Mucosa of gallbladder (tissue), 1 donor: Measurements from ENCODE around the gene ATP2B2. TPM values are rescaled to one million over a fixed set of nuclear protein-coding genes. Genes with fewer than 3 reads are reported as not detected.

Experiments used
- DNase-seq: peaks from one replicate; pipeline ENCODE4 v3.0.0-alpha.2; 2020; ENCODE audit warnings: low spot score
- total RNA-seq: library from RNA; stranded (reverse); gene quantifications from one replicate; pipeline ENCODE4 v1.2.1, GENCODE V29; 2021
- donor health status: DM: no; HTN: no; CAD: no.

The ATP2B2 gene
- total RNA-seq, 1 donor from 2014 or later: 0.09 TPM

GRCh38 chr3:10401990-10402761 is 103.2 kb downstream of the ATP2B2 start:
- DNase-seq: no peak

GRCh38 chr3:10400749-10401495 is 104.5 kb downstream of the ATP2B2 start:
- DNase-seq: no peak

GRCh38 chr3:10400050-10400748 is 105.2 kb downstream of the ATP2B2 start:
- DNase-seq: no peak

- DNase-seq: no peak
Observed at GRCh38 chr3:10399634-10400033, 105.8 kb downstream of the ATP2B2 start.

- DNase-seq: no peak
Observed at GRCh38 chr3:10398341-10398740, 107.0 kb downstream of the ATP2B2 start.

- DNase-seq: no peak
Observed at GRCh38 chr3:10397879-10398278, 107.5 kb downstream of the ATP2B2 start.

GRCh38 chr3:10396931-10397330 is 108.5 kb downstream of the ATP2B2 start:
- no peak for DNase-seq

GRCh38 chr3:10396083-10396482 is 109.3 kb downstream of the ATP2B2 start:
- DNase-seq: no peak

GRCh38 chr3:10395671-10396070 is 109.7 kb downstream of the ATP2B2 start:
- no peak for DNase-seq

GRCh38 chr3:10395196-10395595 is 110.2 kb downstream of the ATP2B2 start:
- no peak for DNase-seq

- no peak for DNase-seq
Observed at GRCh38 chr3:10394491-10395025, 110.8 kb downstream of the ATP2B2 start.

- no peak for DNase-seq
Observed at GRCh38 chr3:10393514-10393913, 111.9 kb downstream of the ATP2B2 start.

- no peak for DNase-seq
Observed at GRCh38 chr3:10392906-10393461, 112.4 kb downstream of the ATP2B2 start.

GRCh38 chr3:10392244-10392643 is 113.1 kb downstream of the ATP2B2 start:
- no peak for DNase-seq

GRCh38 chr3:10391391-10391790 is 114.0 kb downstream of the ATP2B2 start:
- no peak for DNase-seq

GRCh38 chr3:10390641-10391373 is 114.6 kb downstream of the ATP2B2 start:
- DNase-seq: no peak

GRCh38 chr3:10389995-10390394 is 115.4 kb downstream of the ATP2B2 start:
- no peak for DNase-seq

GRCh38 chr3:10389339-10389738 is 116.0 kb downstream of the ATP2B2 start:
- no peak for DNase-seq

GRCh38 chr3:10387881-10388609 is 117.3 kb downstream of the ATP2B2 start:
- DNase-seq: no peak

- no peak for DNase-seq
Observed at GRCh38 chr3:10386121-10386520, 119.3 kb downstream of the ATP2B2 start.
